ENCODE data around the gene MCC.

Gene MCC

DNA sequence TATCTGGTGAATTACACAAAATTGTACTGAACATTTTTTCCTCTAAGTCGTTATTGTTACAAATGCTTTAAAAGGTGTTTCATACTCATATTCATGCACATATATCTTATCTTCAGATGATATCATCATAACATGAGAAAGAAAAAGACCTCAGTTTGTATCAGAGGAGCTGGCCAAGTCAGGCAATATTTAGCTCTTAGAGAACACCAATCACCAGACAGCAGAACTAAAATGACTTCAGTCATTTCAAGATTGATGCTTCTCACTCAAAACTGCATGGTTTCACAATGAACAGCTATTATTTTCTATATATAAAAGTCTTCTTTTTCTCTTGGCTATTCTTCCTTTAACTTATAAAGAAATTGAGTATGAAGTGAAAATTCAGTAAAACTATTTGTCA is 98.0 kb downstream of the MCC start:
- H3K27ac ChIP-seq (ENCODE audit: insufficient read depth, low read depth, low read length, poor library complexity, severe bottlenecking): no peak overlapping the region
- H3K4me1 ChIP-seq (ENCODE audit: control insufficient read depth, insufficient read depth, low read length): no peaks in the 10 kb centered on the region
- H3K36me3 ChIP-seq (ENCODE audit: control insufficient read depth, insufficient read depth, low read length): no peaks in the 10 kb centered on the region
- WGBS, 2 experiments: 90% methylated on average over 1 of the region's 1 CpG; no CpG with 5 or more reads in 1 of the 2 experiments
- H3K4me3 ChIP-seq (ENCODE audit: insufficient read depth, low read depth, low read length): no peak overlapping the region
- no peaks in the 10 kb centered on the region for H3K27me3 ChIP-seq (ENCODE audit: control insufficient read depth, insufficient read depth, low read length, poor library complexity, severe bottlenecking)
- H3K9me3 ChIP-seq (ENCODE audit: control insufficient read depth, low read length): no peaks in the 10 kb centered on the region

DNA sequence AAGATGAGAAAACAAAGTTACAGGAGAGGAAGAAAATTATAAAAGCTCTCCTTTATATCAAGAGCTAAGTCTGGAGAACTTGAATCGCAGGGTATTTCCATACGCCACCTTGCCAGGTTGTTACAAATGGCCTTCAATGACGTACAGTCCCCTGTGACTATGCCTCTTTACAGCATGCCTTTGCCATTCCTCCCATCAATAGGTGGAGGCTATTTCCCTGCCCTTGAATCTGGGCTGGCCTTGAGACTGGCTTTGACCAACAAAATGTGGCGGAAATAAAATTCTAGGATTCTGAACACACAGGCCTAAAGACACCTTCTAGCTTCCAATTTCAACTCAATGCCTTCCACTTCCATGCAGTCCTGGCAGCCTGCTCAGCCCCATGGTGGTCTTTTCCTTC is 99.1 kb downstream of the MCC start:
- Histone ChIP-seq H3K4me3 (ENCODE audit: insufficient read depth, low read depth, low read length) (no peak overlapping the region), H3K36me3 (ENCODE audit: control insufficient read depth, insufficient read depth, low read length) (no peaks in the 10 kb centered on the region), H3K27me3 (ENCODE audit: control insufficient read depth, insufficient read depth, low read length, poor library complexity, severe bottlenecking) (no peaks in the 10 kb centered on the region), H3K4me1 (ENCODE audit: control insufficient read depth, insufficient read depth, low read length) (no peaks in the 10 kb centered on the region), H3K27ac (ENCODE audit: insufficient read depth, low read depth, low read length, poor library complexity, severe bottlenecking) (no peak overlapping the region), H3K9me3 (ENCODE audit: control insufficient read depth, low read length) (no peaks in the 10 kb centered on the region)
- WGBS, 2 experiments: 96% methylated on average over 4 of the region's 4 CpGs

GRCh38 chr5:113387844-113388243 is 100.4 kb downstream of the MCC start:
- Histone ChIP-seq H3K27ac (ENCODE audit: insufficient read depth, low read depth, low read length, poor library complexity, severe bottlenecking) (no peak overlapping the region), H3K4me3 (ENCODE audit: insufficient read depth, low read depth, low read length) (no peak overlapping the region), H3K4me1 (ENCODE audit: control insufficient read depth, insufficient read depth, low read length) (no peaks in the 10 kb centered on the region), H3K9me3 (ENCODE audit: control insufficient read depth, low read length) (no peaks in the 10 kb centered on the region), H3K36me3 (ENCODE audit: control insufficient read depth, insufficient read depth, low read length) (no peaks in the 10 kb centered on the region), H3K27me3 (ENCODE audit: control insufficient read depth, insufficient read depth, low read length, poor library complexity, severe bottlenecking) (no peaks in the 10 kb centered on the region)
- 66 to 67% methylated on average over 1 of the region's 2 CpGs for WGBS, 2 experiments

- H3K9me3 ChIP-seq (ENCODE audit: control insufficient read depth, low read length): no peaks in the 10 kb centered on the region
- no peaks in the 10 kb centered on the region for H3K27me3 ChIP-seq (ENCODE audit: control insufficient read depth, insufficient read depth, low read length, poor library complexity, severe bottlenecking)
- no peak overlapping the region for H3K27ac ChIP-seq (ENCODE audit: insufficient read depth, low read depth, low read length, poor library complexity, severe bottlenecking)
- no peaks in the 10 kb centered on the region for H3K4me1 ChIP-seq (ENCODE audit: control insufficient read depth, insufficient read depth, low read length)
- no peak overlapping the region for H3K4me3 ChIP-seq (ENCODE audit: insufficient read depth, low read depth, low read length)
- no peaks in the 10 kb centered on the region for H3K36me3 ChIP-seq (ENCODE audit: control insufficient read depth, insufficient read depth, low read length)
- 86 to 94% methylated on average over 3 to 4 of the region's 4 CpGs for WGBS, 2 experiments
Observed at GRCh38 chr5:113384782-113385285, 103.4 kb downstream of the MCC start.

DNA sequence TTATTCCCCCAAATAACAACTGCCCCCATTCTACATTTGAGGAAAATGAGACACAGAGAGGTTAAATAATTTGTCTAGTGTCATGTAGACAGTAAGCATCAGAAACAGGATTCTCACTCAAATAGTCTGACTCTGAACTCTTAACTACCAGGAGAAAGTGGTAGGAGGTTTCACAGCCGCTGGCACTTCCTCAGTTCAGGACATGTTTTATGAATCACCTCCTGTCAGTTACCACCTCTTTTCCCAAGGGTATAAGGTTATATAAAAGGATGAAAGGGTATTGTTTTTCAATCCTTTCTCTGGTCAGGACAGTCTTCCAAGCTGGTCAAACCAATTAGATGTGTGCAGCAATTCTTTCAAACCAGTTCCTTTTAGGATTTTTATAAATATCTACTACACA is 105.5 kb downstream of the MCC start:
- Histone ChIP-seq H3K36me3 (ENCODE audit: control insufficient read depth, insufficient read depth, low read length) (no peaks in the 10 kb centered on the region), H3K4me3 (ENCODE audit: insufficient read depth, low read depth, low read length) (no peak overlapping the region), H3K4me1 (ENCODE audit: control insufficient read depth, insufficient read depth, low read length) (no peaks in the 10 kb centered on the region), H3K9me3 (ENCODE audit: control insufficient read depth, low read length) (no peaks in the 10 kb centered on the region), H3K27ac (ENCODE audit: insufficient read depth, low read depth, low read length, poor library complexity, severe bottlenecking) (no peak overlapping the region), H3K27me3 (ENCODE audit: control insufficient read depth, insufficient read depth, low read length, poor library complexity, severe bottlenecking) (no peaks in the 10 kb centered on the region)
- 84% methylated on average over 1 of the region's 1 CpG; no CpG with 5 or more reads in 1 of the 2 experiments for WGBS, 2 experiments

DNA sequence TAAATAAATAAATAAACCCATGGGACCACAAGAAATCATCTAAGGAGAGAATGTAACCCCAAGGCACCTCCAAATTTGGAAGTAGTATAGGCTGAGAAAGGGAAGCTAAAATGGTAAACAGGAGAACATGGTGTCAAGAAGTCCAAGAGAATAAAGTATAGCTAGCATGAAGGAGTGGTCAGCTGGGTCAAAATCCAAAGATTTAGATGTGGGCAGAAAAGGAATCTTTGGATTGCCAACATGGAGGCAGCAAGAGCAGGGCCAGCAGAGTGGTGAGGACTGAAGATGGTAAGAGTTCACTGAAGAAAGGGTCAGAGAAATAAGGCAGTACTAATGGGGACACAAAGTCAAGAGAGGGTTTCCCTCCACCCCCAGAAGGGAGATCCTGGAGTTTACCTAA is 106.5 kb downstream of the MCC start:
- no peaks in the 10 kb centered on the region for H3K4me1 ChIP-seq (ENCODE audit: control insufficient read depth, insufficient read depth, low read length)
- H3K27ac ChIP-seq (ENCODE audit: insufficient read depth, low read depth, low read length, poor library complexity, severe bottlenecking): no peak overlapping the region
- no peaks in the 10 kb centered on the region for H3K36me3 ChIP-seq (ENCODE audit: control insufficient read depth, insufficient read depth, low read length)
- no peak overlapping the region for H3K4me3 ChIP-seq (ENCODE audit: insufficient read depth, low read depth, low read length)
- no peaks in the 10 kb centered on the region for H3K9me3 ChIP-seq (ENCODE audit: control insufficient read depth, low read length)
- no peaks in the 10 kb centered on the region for H3K27me3 ChIP-seq (ENCODE audit: control insufficient read depth, insufficient read depth, low read length, poor library complexity, severe bottlenecking)

DNA sequence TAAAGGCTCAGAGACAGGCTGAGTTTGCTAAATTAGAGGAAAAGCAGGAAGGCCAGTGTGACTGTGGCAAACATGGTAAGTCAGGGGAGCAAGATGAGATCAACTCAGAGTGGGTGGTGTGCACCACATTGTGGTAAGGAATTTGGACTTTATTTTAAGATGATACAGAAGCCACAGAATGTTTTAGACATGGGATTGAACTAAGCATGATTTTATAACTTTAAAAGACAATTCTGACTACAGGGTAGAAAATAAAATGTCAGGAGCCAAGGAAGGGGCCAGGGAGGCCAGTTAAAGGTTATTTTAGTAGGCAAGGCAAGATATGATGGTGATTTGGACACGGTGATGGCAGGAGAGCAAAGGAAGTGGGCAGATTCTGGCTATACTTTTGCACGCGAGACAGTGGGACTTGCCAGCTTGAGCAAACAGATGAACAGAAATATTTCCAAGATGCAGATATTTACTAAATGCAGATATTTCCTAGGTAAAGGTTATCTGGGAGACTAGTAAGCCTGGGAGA is 107.4 kb downstream of the MCC start:
- 94 to 96% methylated on average over 3 of the region's 3 CpGs for WGBS, 2 experiments
- H3K27me3 ChIP-seq (ENCODE audit: control insufficient read depth, insufficient read depth, low read length, poor library complexity, severe bottlenecking): no peaks in the 10 kb centered on the region
- no peaks in the 10 kb centered on the region for H3K4me1 ChIP-seq (ENCODE audit: control insufficient read depth, insufficient read depth, low read length)
- H3K27ac ChIP-seq (ENCODE audit: insufficient read depth, low read depth, low read length, poor library complexity, severe bottlenecking): no peak overlapping the region
- no peak overlapping the region for H3K4me3 ChIP-seq (ENCODE audit: insufficient read depth, low read depth, low read length)
- no peaks in the 10 kb centered on the region for H3K9me3 ChIP-seq (ENCODE audit: control insufficient read depth, low read length)
- no peaks in the 10 kb centered on the region for H3K36me3 ChIP-seq (ENCODE audit: control insufficient read depth, insufficient read depth, low read length)

GRCh38 chr5:113379936-113380806 is 108.1 kb downstream of the MCC start:
- H3K9me3 ChIP-seq (ENCODE audit: control insufficient read depth, low read length): no peaks in the 10 kb centered on the region
- H3K27ac ChIP-seq (ENCODE audit: insufficient read depth, low read depth, low read length, poor library complexity, severe bottlenecking): no peak overlapping the region
- H3K36me3 ChIP-seq (ENCODE audit: control insufficient read depth, insufficient read depth, low read length): no peaks in the 10 kb centered on the region
- no peaks in the 10 kb centered on the region for H3K4me1 ChIP-seq (ENCODE audit: control insufficient read depth, insufficient read depth, low read length)
- H3K27me3 ChIP-seq (ENCODE audit: control insufficient read depth, insufficient read depth, low read length, poor library complexity, severe bottlenecking): no peaks in the 10 kb centered on the region
- no peak overlapping the region for H3K4me3 ChIP-seq (ENCODE audit: insufficient read depth, low read depth, low read length)
- WGBS, 2 experiments: 91 to 95% methylated on average over 7 of the region's 7 CpGs

DNA sequence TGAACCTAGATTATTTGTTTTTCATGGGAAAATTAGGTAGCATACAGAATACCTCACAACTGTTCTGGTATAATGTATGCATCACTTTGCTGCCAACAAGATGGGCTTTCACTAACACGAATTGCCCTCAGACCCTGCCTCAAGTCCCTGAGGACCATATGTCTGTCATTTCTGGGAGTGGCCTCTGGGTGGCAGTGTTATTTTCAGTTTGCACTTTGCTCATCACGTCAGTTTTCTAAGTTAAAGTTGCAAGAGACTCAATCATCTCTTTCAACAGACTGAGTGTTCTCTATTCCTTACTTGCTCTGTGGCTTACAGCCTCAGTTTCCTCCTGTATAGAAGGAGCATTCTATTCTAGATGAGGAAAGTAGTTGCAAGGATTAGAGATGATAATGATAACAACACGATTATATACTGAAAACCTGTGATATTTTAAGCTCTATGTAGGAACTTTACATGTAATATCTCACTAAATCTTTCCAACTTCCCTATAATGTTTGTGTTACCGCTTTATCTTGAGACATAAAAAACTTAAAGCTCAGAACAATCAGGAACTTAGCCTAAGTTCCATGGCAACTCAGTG is 109.2 kb downstream of the MCC start:
- Histone ChIP-seq H3K27ac (ENCODE audit: insufficient read depth, low read depth, low read length, poor library complexity, severe bottlenecking) (no peak overlapping the region), H3K4me3 (ENCODE audit: insufficient read depth, low read depth, low read length) (no peak overlapping the region), H3K4me1 (ENCODE audit: control insufficient read depth, insufficient read depth, low read length) (no peaks in the 10 kb centered on the region), H3K27me3 (ENCODE audit: control insufficient read depth, insufficient read depth, low read length, poor library complexity, severe bottlenecking) (no peaks in the 10 kb centered on the region), H3K36me3 (ENCODE audit: control insufficient read depth, insufficient read depth, low read length) (no peaks in the 10 kb centered on the region), H3K9me3 (ENCODE audit: control insufficient read depth, low read length) (no peaks in the 10 kb centered on the region)
- WGBS, 2 experiments: 13 to 57% methylated on average over 2 to 4 of the region's 4 CpGs

DNA sequence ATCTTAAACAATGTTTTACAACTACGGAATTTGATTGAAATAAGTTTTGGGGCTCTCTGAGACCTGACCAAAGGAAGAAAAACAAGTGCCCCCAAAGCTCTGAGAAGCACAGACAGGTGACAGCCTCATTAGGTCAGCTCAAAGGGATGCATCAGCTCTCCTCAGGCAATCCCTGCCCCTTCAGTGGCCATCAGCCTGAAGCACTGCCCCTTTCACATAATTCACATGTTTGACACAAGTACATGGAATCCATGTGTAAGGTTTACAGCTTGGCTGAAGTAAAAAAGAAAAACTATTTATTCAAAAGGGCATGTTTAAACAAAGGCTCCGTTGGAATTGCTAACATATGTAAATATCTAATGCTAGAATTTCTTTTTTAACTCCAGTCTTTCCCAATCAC is 109.7 kb downstream of the MCC start:
- Histone ChIP-seq H3K27ac (ENCODE audit: insufficient read depth, low read depth, low read length, poor library complexity, severe bottlenecking) (no peak overlapping the region), H3K4me1 (ENCODE audit: control insufficient read depth, insufficient read depth, low read length) (no peaks in the 10 kb centered on the region), H3K9me3 (ENCODE audit: control insufficient read depth, low read length) (no peaks in the 10 kb centered on the region), H3K36me3 (ENCODE audit: control insufficient read depth, insufficient read depth, low read length) (no peaks in the 10 kb centered on the region), H3K4me3 (ENCODE audit: insufficient read depth, low read depth, low read length) (no peak overlapping the region), H3K27me3 (ENCODE audit: control insufficient read depth, insufficient read depth, low read length, poor library complexity, severe bottlenecking) (no peaks in the 10 kb centered on the region)
- 83 to 94% methylated on average over 1 of the region's 2 CpGs for WGBS, 2 experiments

Measured in ectodermal cell (in vitro differentiated cells).